Heart left ventricle (tissue), 16 donors: ENCODE results near the gene TIMM22. TPM values are rescaled to one million over a fixed set of nuclear protein-coding genes. Genes with fewer than 3 reads are reported as not detected.

Experiments
- ATAC-seq, 4 donors: fragments of 200-7000 bp; cut with Tn5 transposase; one replicate each; pipeline ENCODE4 v1.9.1; 2020 to 2022; ENCODE audit warnings: moderate library complexity in 4 of 4, mild to moderate bottlenecking in 3 of 4, moderate number of reproducible peaks in 1 of 4
- DNase-seq, 5 donors: peaks; one replicate each; pipeline ENCODE4 v3.0.0-alpha.2; 2020
- H3K27ac ChIP-seq, 12 donors: fragments of 200-600 bp; sonication (generic) in 4 of 12; one replicate each; pipeline versions ENCODE4 v1.5.0 to v1.8.0; 2016 to 2022; ENCODE audit warnings: mild to moderate bottlenecking in 2 of 12
- H3K27me3 ChIP-seq, 9 donors: fragments of 200-600 bp; sonication (generic) in 2 of 9; one replicate each; pipeline versions ENCODE4 v1.5.1 to v1.8.0; 2016 to 2022; ENCODE audit warnings: mild to moderate bottlenecking in 3 of 9
- H3K36me3 ChIP-seq, 9 donors: fragments of 200-600 bp; sonication (generic) in 2 of 9; one replicate each; pipeline versions ENCODE4 v1.5.0 to v1.8.0; 2018 to 2022; ENCODE audit warnings: mild to moderate bottlenecking in 2 of 9
- H3K4me1 ChIP-seq, 12 donors: fragments of 200-600 bp; sonication (generic) in 4 of 12; one replicate each; pipeline versions ENCODE4 v1.5.0 to v1.8.0; 2016 to 2022; ENCODE audit warnings: mild to moderate bottlenecking in 3 of 12
- H3K4me3 ChIP-seq, 12 donors: fragments of 200-600 bp; sonication (generic) in 4 of 12; one replicate each; pipeline versions ENCODE4 v1.5.0 to v1.8.0; 2017 to 2022; ENCODE audit warnings: mild to moderate bottlenecking in 9 of 12, moderate library complexity in 4 of 12
- H3K9me3 ChIP-seq, 12 donors: fragments of 200-600 bp; sonication (generic) in 4 of 12; one replicate each; pipeline versions ENCODE4 v1.5.0 to v1.8.0; 2016 to 2022; ENCODE audit warnings: mild to moderate bottlenecking in 1 of 12
- POLR2A ChIP-seq, 2 donors: fragments of 450-650 bp; IDR thresholded peaks; one replicate each; pipeline ENCODE4 v1.6.1; 2017; ENCODE audit warnings: antibody characterized with exemption in 2 of 2, mild to moderate bottlenecking in 2 of 2, moderate library complexity in 2 of 2
- WGBS, 4 donors: extraction: QIAGEN DNeasy Blood & Tissue Kit in 2 of 4; methylation state at CpG; one replicate each; pipeline versions ENCODE4 v1.1.5 to v1.1.7; 2013 to 2018; 5-methylcytosine and 5-hydroxymethylcytosine counted together
- intact Hi-C, 10 donors: fragments of 100-400 bp; cut with DNase I; formaldehyde crosslinking; loops; one replicate each; pipeline versions ENCODE4 v1.11.1 to v1.14.2; 2022
- polyA plus RNA-seq, 2 donors: library from polyadenylated mRNA; stranded (reverse); fragments of 200-250 nt; gene quantifications; one replicate each; pipeline ENCODE4 v1.2.3, GENCODE V29; 2013
- total RNA-seq, 9 donors: library from RNA; depleted of rRNA in 2 of 9; stranded (reverse); fragments of >200 nt in 2 of 9; fragmentation: NEBNext Ultra II Directional in 3 of 9; extraction: Animal tissue kit (Norgen Biotek cat#: 25700) in 3 of 9; gene quantifications; one replicate each; pipeline versions ENCODE4 v1.1.0 to v1.2.4, GENCODE V29; 2016 to 2023
- TF ChIP-seq, protein P1 (sequence below), 12 donors: fragments of 200-600 bp; sonication (generic) in 4 of 12; IDR thresholded peaks; one replicate each; pipeline versions ENCODE4 v1.5.0 to v1.8.0; 2018 to 2022; ENCODE audit warnings: antibody characterized with exemption in 12 of 12, mild to moderate bottlenecking in 5 of 12
- donor health status: ischemic (EF 13 %, LVEDD 7.1; RV severe dilation, severe dysfunction).
- donor health status: healthy with polysubstance abuse.
- donor health status: DM: no; HTN: yes; CAD: no.
- donor health status: DM: no; HTN: no; CAD: no.
- donor health status: ischemic (EF 25% LVEDD 6.9; RV normal size, moderate dysfunction).
- donor health status: ischemic (EF 25% LVEDD 5.7; RV mildly dilated, moderate dysfunction).
- donor health status: healthy.
- donor health status: DM: yes; HTN: yes; CAD: no.
- donor health status: ischemic (EF 35%, LVEDD 5.7; RV mildly dilated, moderate dysfunction).
- donor health status: nonischemic (EF 11% LVEDD 7.7; RV severe dilation, severe dysfunction).
- donor health status: DM: yes; HTN: yes; CAD: no.
- donor health status: PGD.
- donor health status: ischemic (EF 29% LVEDD 5.4; RV normal size, mild dysfunction).
- donor health status: nonischemic (EF 23%, LVEDD 6.1; RV moderate dilation, normal function).

The TIMM22 gene
- total and polyA plus RNA-seq, 11 donors, result 12.5 to 20.4 (median 16.5) TPM

DNA sequence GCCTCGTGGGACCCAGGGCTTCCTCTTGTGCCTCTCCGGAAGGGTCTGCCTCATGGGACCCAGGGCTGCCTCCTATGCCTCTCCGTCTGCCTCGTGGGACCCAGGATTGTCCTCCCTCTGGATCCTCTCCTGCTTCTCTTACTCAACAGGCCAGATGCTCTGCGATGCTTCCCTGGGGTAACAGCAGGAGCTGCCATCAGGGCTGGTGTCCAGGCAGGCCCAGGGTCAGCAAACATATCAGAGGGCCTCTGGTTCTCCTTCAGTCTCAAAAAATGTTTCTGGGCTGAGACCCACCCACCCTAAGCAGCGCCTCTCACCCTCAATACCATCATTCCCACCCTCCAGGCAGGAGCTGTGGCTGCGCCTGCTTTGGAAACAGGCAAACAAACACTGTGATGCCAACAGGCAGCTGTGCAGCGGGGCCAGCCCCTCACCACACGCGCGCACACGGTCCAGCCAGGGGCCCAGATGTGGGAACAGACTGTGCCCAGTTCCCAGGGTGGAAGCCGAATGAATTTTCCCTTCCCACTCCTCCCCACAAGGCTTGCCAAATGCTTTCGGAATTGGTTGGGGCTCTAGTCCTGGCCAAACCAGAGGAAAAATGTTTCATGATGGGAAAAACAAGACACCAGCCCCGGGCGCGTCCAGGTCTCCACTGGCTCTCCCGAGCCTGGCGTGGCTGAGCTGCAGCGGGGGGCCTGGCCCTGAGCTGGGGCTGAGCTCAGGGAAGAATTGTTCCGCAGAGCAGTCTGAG is 11.3 kb downstream of the TIMM22 start:
- H3K4me3 ChIP-seq, result no peak overlapping the region

DNA sequence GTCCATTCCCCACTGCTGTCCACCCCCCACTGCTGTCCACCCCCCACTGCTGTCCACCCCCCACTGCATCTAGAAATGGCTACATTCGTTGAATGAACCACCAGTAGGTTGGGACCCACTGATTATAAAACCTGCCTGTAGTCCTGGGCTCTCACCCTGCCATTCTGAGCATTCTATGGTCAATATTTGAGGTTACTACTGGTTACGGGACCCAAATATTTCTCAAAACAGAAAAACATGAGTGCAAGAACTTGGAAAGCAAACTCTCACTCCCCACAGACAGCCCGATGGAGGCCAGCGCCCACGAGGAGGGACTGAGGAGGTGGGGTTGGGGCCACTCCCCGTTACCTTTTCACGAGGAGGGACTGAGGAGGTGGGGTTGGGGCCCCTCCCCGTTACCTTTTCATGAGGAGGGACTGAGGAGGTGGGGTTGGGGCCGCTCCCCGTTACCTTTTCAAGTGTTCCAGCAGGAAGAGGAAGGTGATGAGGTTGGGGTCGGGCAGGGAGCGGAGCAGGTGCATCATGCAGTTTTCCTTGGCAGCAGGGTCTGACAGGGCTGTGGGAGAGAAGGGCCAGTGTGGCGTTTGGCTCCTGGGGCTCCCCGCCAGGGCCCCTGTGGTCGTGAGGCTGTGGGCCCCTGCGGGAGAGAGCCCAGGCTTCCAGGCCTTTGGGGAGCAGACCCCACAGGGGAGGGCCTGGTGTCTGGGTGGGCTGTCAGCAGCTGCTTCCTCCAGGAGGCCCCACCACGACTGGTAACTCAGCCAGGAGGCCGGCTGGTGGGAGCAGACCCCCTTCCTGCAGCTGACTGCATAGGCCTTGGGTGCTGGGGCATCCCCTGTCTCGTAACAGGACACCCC is 12.5 kb downstream of the TIMM22 start:
- peak in 1 of 5 donors; percentile 23 for DNase-seq
- H3K4me1 ChIP-seq, result peaks cover 10 to 76% (median 45%) of the 10 kb centered on the region in 12 donors
- ATAC-seq, result no peak
- H3K27ac ChIP-seq, result peak overlapping the region in 8 of 12 donors; percentile 1 to 77 (median 66)
- peaks cover 0 to 89% (median 69%) of the 10 kb centered on the region in 9 donors for H3K36me3 ChIP-seq
- H3K9me3 ChIP-seq, result no peaks in the 10 kb centered on the region
- H3K27me3 ChIP-seq, result no peaks in the 10 kb centered on the region
- no peak overlapping the region for H3K4me3 ChIP-seq
- WGBS, 4 donors, result 79 to 83% (median 81%) methylated on average over 14 to 19 of the region's 19 CpGs
- intact Hi-C loops, result loop anchor here in 4 of 10 donors (5.0 kb wide), 3 partner anchors 33 to 48 kb away; no protein-coding TSS in a partner anchor
- TF ChIP-seq, protein P1, sequence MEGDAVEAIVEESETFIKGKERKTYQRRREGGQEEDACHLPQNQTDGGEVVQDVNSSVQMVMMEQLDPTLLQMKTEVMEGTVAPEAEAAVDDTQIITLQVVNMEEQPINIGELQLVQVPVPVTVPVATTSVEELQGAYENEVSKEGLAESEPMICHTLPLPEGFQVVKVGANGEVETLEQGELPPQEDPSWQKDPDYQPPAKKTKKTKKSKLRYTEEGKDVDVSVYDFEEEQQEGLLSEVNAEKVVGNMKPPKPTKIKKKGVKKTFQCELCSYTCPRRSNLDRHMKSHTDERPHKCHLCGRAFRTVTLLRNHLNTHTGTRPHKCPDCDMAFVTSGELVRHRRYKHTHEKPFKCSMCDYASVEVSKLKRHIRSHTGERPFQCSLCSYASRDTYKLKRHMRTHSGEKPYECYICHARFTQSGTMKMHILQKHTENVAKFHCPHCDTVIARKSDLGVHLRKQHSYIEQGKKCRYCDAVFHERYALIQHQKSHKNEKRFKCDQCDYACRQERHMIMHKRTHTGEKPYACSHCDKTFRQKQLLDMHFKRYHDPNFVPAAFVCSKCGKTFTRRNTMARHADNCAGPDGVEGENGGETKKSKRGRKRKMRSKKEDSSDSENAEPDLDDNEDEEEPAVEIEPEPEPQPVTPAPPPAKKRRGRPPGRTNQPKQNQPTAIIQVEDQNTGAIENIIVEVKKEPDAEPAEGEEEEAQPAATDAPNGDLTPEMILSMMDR (IDR thresholded peaks at IDR 0.05), result no peak
- no peak for TF ChIP-seq POLR2A (IDR thresholded peaks at IDR 0.05)

More for the DNA sequence above, 11.3 kb downstream of the TIMM22 start:
- 68 to 79% (median 69%) methylated on average over 21 of the region's 21 CpGs for WGBS, 4 donors
- Histone ChIP-seq H3K27ac (peak overlapping the region; percentile 48 to 95 (median 70)), H3K9me3 (no peaks in the 10 kb centered on the region), H3K36me3 (peaks cover 0 to 93% (median 80%) of the 10 kb centered on the region in 9 donors), H3K4me1 (peaks cover 14 to 89% (median 57%) of the 10 kb centered on the region in 12 donors), H3K27me3 (no peaks in the 10 kb centered on the region)
- intact Hi-C loops, result loop anchor here in 4 of 10 donors (5.0 kb wide), 3 partner anchors 34 to 49 kb away; no protein-coding TSS in a partner anchor
- ATAC-seq (peak; percentile 40 to 51 (median 46)), DNase-seq (peak in 4 of 5 donors; percentile 57 to 80 (median 67))
- TF ChIP-seq, protein P1 (IDR thresholded peaks at IDR 0.05), result no peak
- no peak for TF ChIP-seq POLR2A (IDR thresholded peaks at IDR 0.05)

DNA sequence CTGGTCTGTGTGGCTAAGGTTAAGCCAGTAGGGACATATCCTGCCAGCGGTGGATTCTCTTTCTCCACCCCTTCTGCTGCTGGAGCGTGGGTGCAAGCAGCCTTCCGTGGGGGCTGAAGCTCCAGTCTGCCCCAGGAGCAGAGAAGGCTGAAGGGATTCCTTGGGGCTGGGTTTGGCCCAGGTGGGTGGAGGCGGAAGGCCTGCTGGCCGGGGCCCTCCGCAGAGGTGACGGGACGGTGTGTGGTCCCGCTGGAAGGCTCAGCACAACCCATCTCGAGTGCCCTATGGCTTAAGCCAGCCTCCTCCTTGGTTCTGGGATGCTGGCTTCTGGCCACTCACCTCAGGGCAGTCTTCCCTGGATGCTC is 13.1 kb downstream of the TIMM22 start:
- H3K27me3 ChIP-seq, result no peaks in the 10 kb centered on the region
- H3K36me3 ChIP-seq, result peaks cover 0 to 83% (median 66%) of the 10 kb centered on the region in 9 donors
- no peak overlapping the region for H3K4me3 ChIP-seq
- ATAC-seq (no peak), DNase-seq (no peak)
- H3K27ac ChIP-seq, result peak overlapping the region in 8 of 12 donors; percentile 1 to 77 (median 66)
- H3K4me1 ChIP-seq, result peaks cover 9 to 70% (median 39%) of the 10 kb centered on the region in 12 donors
- TF ChIP-seq, protein P1 (IDR thresholded peaks at IDR 0.05), result no peak
- TF ChIP-seq POLR2A (IDR thresholded peaks at IDR 0.05), result no peak
- 81 to 92% (median 90%) methylated on average over 7 to 10 of the region's 10 CpGs for WGBS, 4 donors
- intact Hi-C loops, result no loop called here
- H3K9me3 ChIP-seq, result no peaks in the 10 kb centered on the region
